ENCODE measurements around the gene TRIM47. TPM values are rescaled to one million over a fixed set of nuclear protein-coding genes. Genes with fewer than 3 reads are reported as not detected.

The TRIM47 gene
- total RNA-seq, 4 donors from 2014 or later = 10.3 to 23.0 (median 20.8) TPM

- TF ChIP-seq CTCF (IDR thresholded peaks at IDR 0.05; ENCODE audit: low read depth) = no peak
Measured at GRCh38 chr17:75835654-75835987, 42.8 kb downstream of the TRIM47 start.

GRCh38 chr17:75834928-75835653 lies 43.3 kb downstream of the TRIM47 start:
- TF ChIP-seq CTCF (IDR thresholded peaks at IDR 0.05; ENCODE audit: low read depth) = no peak

GRCh38 chr17:75834279-75834920 lies 44.0 kb downstream of the TRIM47 start:
- no peak for TF ChIP-seq CTCF (IDR thresholded peaks at IDR 0.05; ENCODE audit: low read depth)

GRCh38 chr17:75832652-75833400 lies 45.6 kb downstream of the TRIM47 start:
- TF ChIP-seq CTCF (IDR thresholded peaks at IDR 0.05; ENCODE audit: low read depth) = no peak

GRCh38 chr17:75832164-75832651 lies 46.2 kb downstream of the TRIM47 start:
- TF ChIP-seq CTCF (IDR thresholded peaks at IDR 0.05; ENCODE audit: low read depth) = no peak

- no peak for TF ChIP-seq CTCF (IDR thresholded peaks at IDR 0.05; ENCODE audit: low read depth)
Measured at GRCh38 chr17:75831032-75831571, 47.3 kb downstream of the TRIM47 start.

All from subcutaneous adipose tissue (tissue), 4 donors.